GM19239 (cell line): ENCODE data around the gene C12orf56.
"Not testable (repeated sequence)": the region's sequence is repeated elsewhere in the genome, so short reads cannot be mapped to it uniquely, and the experiment has no call there.

Experiments
- DNase-seq: peaks from one replicate; pipeline ENCODE4 v3.0.0; 2011; ENCODE audit warnings: low spot score; ENCODE audit not compliant: insufficient read length
- FAIRE-seq: peaks from 2 replicates; lab custom pipeline; 2011; peaks lifted over from hg19 to GRCh38; lab: Jason Lieb, UNC

C12orf56 gene

GRCh38 chr12:64253356-64253755 lies 137.2 kb downstream of the C12orf56 start:
- DNase-seq (no peak), FAIRE-seq (no peak)

GRCh38 chr12:64252681-64253080 lies 137.9 kb downstream of the C12orf56 start:
- no peak for DNase-seq
- FAIRE-seq: no peak

- DNase-seq (no peak), FAIRE-seq (no peak)
These were observed 146.7 kb downstream of the C12orf56 start for GRCh38 chr12:64243809-64244208.

GRCh38 chr12:64240781-64241180 lies 149.8 kb downstream of the C12orf56 start:
- DNase-seq (no peak), FAIRE-seq (no peak)

- FAIRE-seq (no peak), DNase-seq (no peak)
These were observed 153.2 kb downstream of the C12orf56 start for GRCh38 chr12:64237382-64237781.

GRCh38 chr12:64236549-64236948 lies 154.0 kb downstream of the C12orf56 start:
- FAIRE-seq (no peak), DNase-seq (no peak)

GRCh38 chr12:64232196-64232595 lies 158.4 kb downstream of the C12orf56 start:
- DNase-seq: no peak
- FAIRE-seq: no peak

GRCh38 chr12:64229796-64230195 lies 160.8 kb downstream of the C12orf56 start:
- FAIRE-seq (no peak), DNase-seq (no peak)

- no peak for DNase-seq
- no peak for FAIRE-seq
These were observed 161.3 kb downstream of the C12orf56 start for GRCh38 chr12:64229240-64229639.

- FAIRE-seq: no peak
- DNase-seq: no peak
These were observed 164.9 kb downstream of the C12orf56 start for GRCh38 chr12:64225626-64226025.

GRCh38 chr12:64222009-64222765 lies 168.4 kb downstream of the C12orf56 start, which contains the start of gene KICS2:
Gene KICS2, minus strand, starts transcription at chr12:64222296. Its CDS starts 59 bp downstream, at chr12:64222237.
- DNase-seq: peak; percentile 73
- peak; percentile 93 for FAIRE-seq

GRCh38 chr12:64221651-64222008 lies 168.9 kb downstream of the C12orf56 start:
- FAIRE-seq (peak; percentile 44), DNase-seq (peak; percentile 4)

- FAIRE-seq: no peak
These were observed 170.5 kb downstream of the C12orf56 start for GRCh38 chr12:64220046-64220445.

GRCh38 chr12:64219145-64219544 lies 171.4 kb downstream of the C12orf56 start:
- no peak for FAIRE-seq
- DNase-seq: no peak

More at GRCh38 chr12:64220046-64220445, 170.5 kb downstream of the C12orf56 start:
- DNase-seq: no peak

GRCh38 chr12:64218597-64218996 lies 172.0 kb downstream of the C12orf56 start:
- FAIRE-seq (no peak), DNase-seq (peak; percentile 7)

GRCh38 chr12:64217643-64218042 lies 172.9 kb downstream of the C12orf56 start:
- not testable (repeated sequence) for DNase-seq, FAIRE-seq

GRCh38 chr12:64216239-64216638 lies 174.3 kb downstream of the C12orf56 start:
- FAIRE-seq: no peak
- DNase-seq: no peak
